ENCODE data around the gene IAPP.

- TF ChIP-seq SP1 (IDR thresholded peaks at IDR 0.05) (no peak), TARDBP (IDR thresholded peaks at IDR 0.05) (no peak), HDGF (IDR thresholded peaks at IDR 0.05; ENCODE audit: borderline replicate concordance) (no peak), SUZ12 (IDR thresholded peaks at IDR 0.05) (no peak), FOXM1 (IDR thresholded peaks at IDR 0.05; ENCODE audit: borderline replicate concordance) (no peak), ZNF384 (IDR thresholded peaks at IDR 0.05) (no peak), ARNT (IDR thresholded peaks at IDR 0.05) (no peak), NFRKB (IDR thresholded peaks at IDR 0.05) (no peak), FOXK2 (IDR thresholded peaks at IDR 0.05) (no peak), BHLHE40 (IDR thresholded peaks at IDR 0.05; ENCODE audit: borderline replicate concordance) (no peak), PKNOX1 (IDR thresholded peaks at IDR 0.05) (no peak)
Measured at GRCh38 chr12:21353487-21353886, 19.2 kb upstream of the IAPP start.

Measured in HEK293T (cell line).